ENCODE results near the gene WDPCP.

DNA sequence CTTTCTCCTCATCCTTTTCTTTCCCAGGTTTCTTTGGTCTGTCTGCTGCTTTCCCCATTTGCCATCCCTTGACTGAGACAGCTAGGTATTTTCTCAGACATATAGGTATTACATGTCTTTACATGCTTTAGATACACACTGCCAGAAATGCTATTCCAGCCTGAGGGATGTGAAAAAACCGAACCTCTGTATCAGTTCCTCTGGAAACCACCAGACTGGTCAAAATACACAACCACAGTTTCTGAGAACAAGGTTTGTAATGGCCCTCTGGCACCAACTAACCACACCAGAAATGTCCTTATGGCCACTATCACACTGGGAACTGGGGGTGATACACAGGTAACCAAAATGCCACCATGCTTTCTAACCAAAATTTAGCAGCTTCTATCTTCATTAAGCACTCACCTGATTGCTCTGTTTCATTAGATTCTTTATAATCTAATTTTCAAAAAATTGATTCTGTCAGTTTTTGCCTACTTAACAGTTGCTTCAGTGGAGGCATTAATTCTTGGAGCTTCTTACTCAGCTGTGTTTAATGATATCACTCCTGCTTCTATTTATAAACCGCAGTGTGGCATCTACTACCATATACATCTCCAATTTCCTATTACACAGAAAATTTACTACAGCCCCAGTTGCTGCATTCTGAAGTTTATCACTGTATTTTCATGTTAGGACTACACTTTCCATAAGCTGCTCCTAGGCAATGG lies 243.5 kb downstream of the WDPCP start:
- TF ChIP-seq ZFP3 (CRISPR knock-in tag; IDR thresholded peaks at IDR 0.05) (no peak), CSDC2 (CRISPR knock-in tag; IDR thresholded peaks at IDR 0.05) (no peak), OSR1 (CRISPR knock-in tag; IDR thresholded peaks at IDR 0.05) (no peak), TCF4 (CRISPR knock-in tag; IDR thresholded peaks at IDR 0.05; ENCODE audit: borderline replicate concordance) (no peak), GLIS3 (CRISPR knock-in tag; IDR thresholded peaks at IDR 0.05) (no peak), ISL1 (CRISPR knock-in tag; IDR thresholded peaks at IDR 0.05) (no peak), ZNF70 (CRISPR knock-in tag; IDR thresholded peaks at IDR 0.05) (no peak), PPARA (CRISPR knock-in tag; IDR thresholded peaks at IDR 0.05; ENCODE audit: borderline replicate concordance) (no peak), ARNTL (CRISPR knock-in tag; IDR thresholded peaks at IDR 0.05; ENCODE audit: borderline replicate concordance, low read depth) (no peak), TOX (CRISPR knock-in tag; IDR thresholded peaks at IDR 0.05; ENCODE audit: borderline replicate concordance) (no peak), ZNF8 (CRISPR knock-in tag; IDR thresholded peaks at IDR 0.05) (no peak)
- TF ChIP-seq, protein P1, sequence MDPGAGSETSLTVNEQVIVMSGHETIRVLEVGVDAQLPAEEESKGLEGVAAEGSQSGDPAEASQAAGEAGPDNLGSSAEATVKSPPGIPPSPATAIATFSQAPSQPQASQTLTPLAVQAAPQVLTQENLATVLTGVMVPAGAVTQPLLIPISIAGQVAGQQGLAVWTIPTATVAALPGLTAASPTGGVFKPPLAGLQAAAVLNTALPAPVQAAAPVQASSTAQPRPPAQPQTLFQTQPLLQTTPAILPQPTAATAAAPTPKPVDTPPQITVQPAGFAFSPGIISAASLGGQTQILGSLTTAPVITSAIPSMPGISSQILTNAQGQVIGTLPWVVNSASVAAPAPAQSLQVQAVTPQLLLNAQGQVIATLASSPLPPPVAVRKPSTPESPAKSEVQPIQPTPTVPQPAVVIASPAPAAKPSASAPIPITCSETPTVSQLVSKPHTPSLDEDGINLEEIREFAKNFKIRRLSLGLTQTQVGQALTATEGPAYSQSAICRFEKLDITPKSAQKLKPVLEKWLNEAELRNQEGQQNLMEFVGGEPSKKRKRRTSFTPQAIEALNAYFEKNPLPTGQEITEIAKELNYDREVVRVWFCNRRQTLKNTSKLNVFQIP (CRISPR knock-in tag; IDR thresholded peaks at IDR 0.05; ENCODE audit: borderline replicate concordance, low read depth): no peak
- TF ChIP-seq, protein P2, sequence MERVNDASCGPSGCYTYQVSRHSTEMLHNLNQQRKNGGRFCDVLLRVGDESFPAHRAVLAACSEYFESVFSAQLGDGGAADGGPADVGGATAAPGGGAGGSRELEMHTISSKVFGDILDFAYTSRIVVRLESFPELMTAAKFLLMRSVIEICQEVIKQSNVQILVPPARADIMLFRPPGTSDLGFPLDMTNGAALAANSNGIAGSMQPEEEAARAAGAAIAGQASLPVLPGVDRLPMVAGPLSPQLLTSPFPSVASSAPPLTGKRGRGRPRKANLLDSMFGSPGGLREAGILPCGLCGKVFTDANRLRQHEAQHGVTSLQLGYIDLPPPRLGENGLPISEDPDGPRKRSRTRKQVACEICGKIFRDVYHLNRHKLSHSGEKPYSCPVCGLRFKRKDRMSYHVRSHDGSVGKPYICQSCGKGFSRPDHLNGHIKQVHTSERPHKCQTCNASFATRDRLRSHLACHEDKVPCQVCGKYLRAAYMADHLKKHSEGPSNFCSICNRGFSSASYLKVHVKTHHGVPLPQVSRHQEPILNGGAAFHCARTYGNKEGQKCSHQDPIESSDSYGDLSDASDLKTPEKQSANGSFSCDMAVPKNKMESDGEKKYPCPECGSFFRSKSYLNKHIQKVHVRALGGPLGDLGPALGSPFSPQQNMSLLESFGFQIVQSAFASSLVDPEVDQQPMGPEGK (CRISPR knock-in tag; IDR thresholded peaks at IDR 0.05; ENCODE audit: borderline replicate concordance): no peak
